Natural killer cell (primary cell): Measurements from ENCODE around the gene HIBADH. TPM values are rescaled to one million over a fixed set of nuclear protein-coding genes. Genes with fewer than 3 reads are reported as not detected.

Experiments
- ATAC-seq, 3 donors: fragments of 150-1000 bp in 2 of 3; fragments of 200-7000 bp in 1 of 3; cut with Tn5 transposase; 1 replicate in 1 of 3; 2 replicates in 2 of 3; pipeline ENCODE4 v1.10.0; 2021; ENCODE audit warnings: mild to moderate bottlenecking in 2 of 3, moderate library complexity in 2 of 3
- DNase-seq, 2 donors: peaks; one replicate each; pipeline versions ENCODE4 v3.0.0 to v3.0.0-alpha.2; 2013 to 2021; ENCODE audit warnings: mixed read lengths in 1 of 2
- H3K27ac ChIP-seq: one replicate; pipeline ENCODE4 v1.5.1; 2013; ENCODE audit warnings: mild to moderate bottlenecking, low read length
- H3K27me3 ChIP-seq: one replicate; pipeline ENCODE4 v1.6.1; 2013; ENCODE audit warnings: low read length; ENCODE audit not compliant: control insufficient read depth, insufficient read depth
- H3K36me3 ChIP-seq: one replicate; pipeline ENCODE4 v1.6.1; 2013; ENCODE audit warnings: low read length; ENCODE audit not compliant: control insufficient read depth, insufficient read depth
- H3K4me1 ChIP-seq: one replicate; pipeline ENCODE4 v1.6.1; 2013; ENCODE audit warnings: low read length; ENCODE audit not compliant: control insufficient read depth, insufficient read depth
- H3K4me3 ChIP-seq: one replicate; pipeline ENCODE4 v1.5.1; 2013; ENCODE audit warnings: low read length
- H3K9me3 ChIP-seq: one replicate; pipeline ENCODE4 v1.6.1; 2013; ENCODE audit warnings: low read length; ENCODE audit not compliant: control insufficient read depth, insufficient read depth
- H3K27ac Mint-ChIP-seq, 2 donors: one replicate each; pipeline ENCODE4 v1.8.0; 2022; ENCODE audit warnings: mild to moderate bottlenecking in 2 of 2, mixed read lengths in 2 of 2, moderate library complexity in 1 of 2
- H3K27me3 Mint-ChIP-seq, 2 donors: one replicate each; pipeline ENCODE4 v1.8.0; 2022; ENCODE audit warnings: low read depth in 2 of 2, mixed read lengths in 2 of 2
- H3K36me3 Mint-ChIP-seq: one replicate; pipeline ENCODE4 v1.8.0; 2022; ENCODE audit warnings: mixed read lengths
- H3K4me1 Mint-ChIP-seq, 2 donors: one replicate each; pipeline ENCODE4 v1.8.0; 2022; ENCODE audit warnings: mixed read lengths in 2 of 2
- H3K4me3 Mint-ChIP-seq: one replicate; pipeline ENCODE4 v1.8.0; 2022; ENCODE audit warnings: mild to moderate bottlenecking, moderate library complexity, mixed read lengths
- H3K9me3 Mint-ChIP-seq, 2 donors: one replicate each; pipeline ENCODE4 v1.8.0; 2022; ENCODE audit warnings: mixed read lengths in 2 of 2
- CTCF ChIP-seq: fragments of 200-600 bp; IDR thresholded peaks from one replicate; pipeline ENCODE4 v1.8.0; 2022; ENCODE audit warnings: antibody characterized with exemption
- WGBS: methylation state at CpG from one replicate; pipeline ENCODE4 v1.1.7; 2013; ENCODE audit warnings: missing lambda C conversion rate; ENCODE audit not compliant: insufficient coverage; 5-methylcytosine and 5-hydroxymethylcytosine counted together
- intact Hi-C: fragments of 100-400 bp; cut with micrococcal nuclease; formaldehyde crosslinking; loops from one replicate; pipeline ENCODE4 v1.14.2; 2022
- total RNA-seq, 4 donors: library from RNA; stranded (reverse); fragments of 120-200 nt in 1 of 4; gene quantifications; one replicate each; pipeline versions ENCODE4 v1.2.3 to v1.2.4, GENCODE V29; 2013 to 2022

Gene HIBADH
- total RNA-seq, 3 donors from 2014 or later (not counting 1 experiment from before 2014, with no cell fraction given) = 8.0 to 9.9 (median 8.1) TPM

GRCh38 chr7:27590416-27590815 is 72.3 kb downstream of the HIBADH start:
- H3K36me3 Mint-ChIP-seq = no peaks in the 10 kb centered on the region
- no peak overlapping the region for H3K4me3 Mint-ChIP-seq
- no peak overlapping the region for H3K4me3 ChIP-seq
- no peaks in the 10 kb centered on the region for H3K4me1 ChIP-seq
- no peak overlapping the region for H3K27ac Mint-ChIP-seq
- no peaks in the 10 kb centered on the region for H3K9me3 ChIP-seq
- H3K9me3 Mint-ChIP-seq = no peaks in the 10 kb centered on the region
- ATAC-seq (no peak), DNase-seq (no peak)
- no peaks in the 10 kb centered on the region for H3K27me3 Mint-ChIP-seq
- H3K27ac ChIP-seq = no peak overlapping the region
- no peaks in the 10 kb centered on the region for H3K36me3 ChIP-seq
- no peaks in the 10 kb centered on the region for H3K27me3 ChIP-seq
- no CpG with 5 or more reads among the region's 1 CpG for WGBS
- TF ChIP-seq CTCF = no peak
- H3K4me1 Mint-ChIP-seq = peaks cover 6 to 12% of the 10 kb centered on the region in 2 donors
- intact Hi-C loops = no loop called here

GRCh38 chr7:27587429-27587828 is 75.3 kb downstream of the HIBADH start:
- Mint-ChIP-seq H3K9me3 (no peaks in the 10 kb centered on the region), H3K27me3 (no peaks in the 10 kb centered on the region), H3K4me1 (peaks cover 6 to 12% of the 10 kb centered on the region in 2 donors), H3K4me3 (no peak overlapping the region), H3K36me3 (no peaks in the 10 kb centered on the region), H3K27ac (no peak overlapping the region)
- ATAC-seq (no peak), DNase-seq (no peak)
- no peaks in the 10 kb centered on the region for H3K9me3 ChIP-seq
- no peaks in the 10 kb centered on the region for H3K4me1 ChIP-seq
- no peak overlapping the region for H3K4me3 ChIP-seq
- no peaks in the 10 kb centered on the region for H3K36me3 ChIP-seq
- intact Hi-C loops = no loop called here
- WGBS = no CpG with 5 or more reads among the region's 3 CpGs
- H3K27ac ChIP-seq = no peak overlapping the region
- H3K27me3 ChIP-seq = no peaks in the 10 kb centered on the region
- no peak for TF ChIP-seq CTCF

- WGBS = 79% methylated on average over 8 of the region's 8 CpGs
- no peak overlapping the region for H3K4me3 ChIP-seq
- H3K36me3 Mint-ChIP-seq = no peaks in the 10 kb centered on the region
- H3K4me3 Mint-ChIP-seq = no peak overlapping the region
- no peaks in the 10 kb centered on the region for H3K9me3 Mint-ChIP-seq
- H3K27me3 Mint-ChIP-seq = no peaks in the 10 kb centered on the region
- ATAC-seq (no peak), DNase-seq (no peak)
- no peaks in the 10 kb centered on the region for H3K4me1 ChIP-seq
- H3K27me3 ChIP-seq = no peaks in the 10 kb centered on the region
- intact Hi-C loops = no loop called here
- TF ChIP-seq CTCF = no peak
- H3K27ac ChIP-seq = no peak overlapping the region
- no peak overlapping the region for H3K27ac Mint-ChIP-seq
- H3K9me3 ChIP-seq = no peaks in the 10 kb centered on the region
- peaks cover 6 to 12% of the 10 kb centered on the region in 2 donors for H3K4me1 Mint-ChIP-seq
- no peaks in the 10 kb centered on the region for H3K36me3 ChIP-seq
These were observed 75.9 kb downstream of the HIBADH start for GRCh38 chr7:27586825-27587224.

- Histone ChIP-seq H3K9me3 (no peaks in the 10 kb centered on the region), H3K4me3 (no peak overlapping the region), H3K4me1 (no peaks in the 10 kb centered on the region), H3K27ac (no peak overlapping the region), H3K27me3 (no peaks in the 10 kb centered on the region), H3K36me3 (no peaks in the 10 kb centered on the region)
- H3K27me3 Mint-ChIP-seq = no peaks in the 10 kb centered on the region
- no peak for ATAC-seq
- WGBS = 100% methylated on average over 1 of the region's 2 CpGs
- H3K4me3 Mint-ChIP-seq = no peak overlapping the region
- intact Hi-C loops = no loop called here
- no peak for TF ChIP-seq CTCF
- peaks cover 6 to 12% of the 10 kb centered on the region in 2 donors for H3K4me1 Mint-ChIP-seq
- H3K36me3 Mint-ChIP-seq = no peaks in the 10 kb centered on the region
- H3K9me3 Mint-ChIP-seq = no peaks in the 10 kb centered on the region
- no peak overlapping the region for H3K27ac Mint-ChIP-seq
- DNase-seq = no peak
These were observed 76.8 kb downstream of the HIBADH start for GRCh38 chr7:27585781-27586447.
